Ovary (tissue), 3 donors: Measurements from ENCODE around the gene NAALAD2.

Experiments used
- EP300 ChIP-seq: sonication (generic); formaldehyde crosslinking; IDR thresholded peaks from one replicate; pipeline ENCODE4 v1.6.1; 2017; ENCODE audit warnings: antibody characterized with exemption
- POLR2A ChIP-seq: fragments of 450-650 bp; IDR thresholded peaks from one replicate; pipeline ENCODE4 v1.6.1; 2017; ENCODE audit warnings: antibody characterized with exemption, mild to moderate bottlenecking, moderate library complexity
- TF ChIP-seq, protein P1 (sequence below), 3 donors: fragments of 450-650 bp in 2 of 3; fragments of 200-600 bp in 1 of 3; IDR thresholded peaks; one replicate each; pipeline versions ENCODE4 v1.5.1 to v1.8.0; 2016 to 2022; ENCODE audit warnings: antibody characterized with exemption in 3 of 3, mild to moderate bottlenecking in 1 of 3
- donor health status: DM: no; HTN: no; CAD: no.

DNA sequence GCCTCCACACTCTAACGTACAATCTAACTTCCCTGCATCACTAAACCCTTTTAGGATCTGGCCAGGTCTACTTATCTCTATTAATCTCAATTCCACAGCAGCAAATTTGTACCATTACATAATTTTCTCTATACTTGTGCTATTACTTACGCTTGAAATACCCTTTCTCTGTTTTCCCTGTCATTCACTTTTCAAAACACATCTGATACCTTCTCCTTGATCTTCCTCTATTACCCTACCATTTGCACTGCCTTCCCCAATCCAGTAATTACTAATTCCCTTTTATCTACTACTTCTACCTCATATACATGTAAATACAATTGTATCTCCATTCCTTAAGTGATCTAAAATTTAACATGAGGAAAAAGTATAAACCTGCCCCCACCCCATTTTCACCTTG is 74.4 kb downstream of the NAALAD2 start:
- TF ChIP-seq POLR2A (no peak), EP300 (no peak)
- TF ChIP-seq, protein P1, sequence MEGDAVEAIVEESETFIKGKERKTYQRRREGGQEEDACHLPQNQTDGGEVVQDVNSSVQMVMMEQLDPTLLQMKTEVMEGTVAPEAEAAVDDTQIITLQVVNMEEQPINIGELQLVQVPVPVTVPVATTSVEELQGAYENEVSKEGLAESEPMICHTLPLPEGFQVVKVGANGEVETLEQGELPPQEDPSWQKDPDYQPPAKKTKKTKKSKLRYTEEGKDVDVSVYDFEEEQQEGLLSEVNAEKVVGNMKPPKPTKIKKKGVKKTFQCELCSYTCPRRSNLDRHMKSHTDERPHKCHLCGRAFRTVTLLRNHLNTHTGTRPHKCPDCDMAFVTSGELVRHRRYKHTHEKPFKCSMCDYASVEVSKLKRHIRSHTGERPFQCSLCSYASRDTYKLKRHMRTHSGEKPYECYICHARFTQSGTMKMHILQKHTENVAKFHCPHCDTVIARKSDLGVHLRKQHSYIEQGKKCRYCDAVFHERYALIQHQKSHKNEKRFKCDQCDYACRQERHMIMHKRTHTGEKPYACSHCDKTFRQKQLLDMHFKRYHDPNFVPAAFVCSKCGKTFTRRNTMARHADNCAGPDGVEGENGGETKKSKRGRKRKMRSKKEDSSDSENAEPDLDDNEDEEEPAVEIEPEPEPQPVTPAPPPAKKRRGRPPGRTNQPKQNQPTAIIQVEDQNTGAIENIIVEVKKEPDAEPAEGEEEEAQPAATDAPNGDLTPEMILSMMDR (IDR thresholded peaks at IDR 0.05) = no peak
